Left lobe of liver (tissue), 2 donors: Measurements from ENCODE around the gene CMIP. TPM values are rescaled to one million over a fixed set of nuclear protein-coding genes. Genes with fewer than 3 reads are reported as not detected.
"Not testable (repeated sequence)": the region's sequence is repeated elsewhere in the genome, so short reads cannot be mapped to it uniquely, and the experiment has no call there.

Experiments
- ATAC-seq: fragments of 200-7000 bp; cut with Tn5 transposase; one replicate; pipeline ENCODE4 v1.9.1; 2020; ENCODE audit warnings: mild to moderate bottlenecking, moderate library complexity
- DNase-seq: peaks from one replicate; pipeline ENCODE4 v3.0.0-alpha.2; 2020; ENCODE audit warnings: low spot score
- total RNA-seq: library from RNA; stranded (reverse); gene quantifications from one replicate; pipeline ENCODE4 v1.2.1, GENCODE V29; 2021
- donor health status: DM: no; HTN: no; CAD: no; lungs with moderate emphysema.
- donor health status: DM: no; HTN: yes; CAD: no.

CMIP gene
- 15.4 TPM for total RNA-seq

DNA sequence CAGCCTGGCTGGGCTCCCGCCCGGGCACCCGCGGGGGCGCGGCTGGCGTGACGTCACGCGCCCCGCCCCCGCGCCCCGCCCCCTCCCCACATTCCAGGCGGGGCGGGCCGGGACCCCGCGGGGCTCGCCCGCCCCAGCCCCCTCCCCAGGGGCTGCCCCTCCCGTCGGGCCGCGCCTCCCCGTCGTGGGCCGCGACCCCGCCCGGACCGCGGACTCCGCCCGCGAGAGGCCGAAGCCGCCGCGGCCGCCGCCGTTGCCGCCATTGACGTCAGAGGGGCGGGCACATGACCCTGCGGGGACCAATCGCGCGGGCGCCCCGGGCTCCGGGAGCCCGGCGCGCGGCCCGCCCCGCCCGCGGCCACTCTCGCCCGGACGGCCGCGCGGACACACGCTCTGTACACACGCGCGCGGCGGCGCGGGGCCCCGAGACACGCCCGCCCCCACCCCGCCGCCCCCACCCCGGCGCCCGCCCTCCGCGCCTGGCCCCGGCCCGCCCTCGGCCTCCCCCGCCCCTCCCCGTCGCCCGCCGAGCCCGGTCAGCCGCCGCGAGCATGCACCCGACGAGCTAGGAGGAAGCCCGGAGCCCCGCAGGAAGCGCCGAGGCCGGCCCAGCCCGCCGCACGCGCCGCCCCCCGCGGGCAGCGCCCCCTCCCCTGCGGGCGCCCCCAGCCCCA, at the start of gene CMIP:
CMIP (plus strand) TSS at position 361 of the 674 bp plus-strand sequence.
- DNase-seq (peak; percentile 90), ATAC-seq (peak; percentile 57)

DNA sequence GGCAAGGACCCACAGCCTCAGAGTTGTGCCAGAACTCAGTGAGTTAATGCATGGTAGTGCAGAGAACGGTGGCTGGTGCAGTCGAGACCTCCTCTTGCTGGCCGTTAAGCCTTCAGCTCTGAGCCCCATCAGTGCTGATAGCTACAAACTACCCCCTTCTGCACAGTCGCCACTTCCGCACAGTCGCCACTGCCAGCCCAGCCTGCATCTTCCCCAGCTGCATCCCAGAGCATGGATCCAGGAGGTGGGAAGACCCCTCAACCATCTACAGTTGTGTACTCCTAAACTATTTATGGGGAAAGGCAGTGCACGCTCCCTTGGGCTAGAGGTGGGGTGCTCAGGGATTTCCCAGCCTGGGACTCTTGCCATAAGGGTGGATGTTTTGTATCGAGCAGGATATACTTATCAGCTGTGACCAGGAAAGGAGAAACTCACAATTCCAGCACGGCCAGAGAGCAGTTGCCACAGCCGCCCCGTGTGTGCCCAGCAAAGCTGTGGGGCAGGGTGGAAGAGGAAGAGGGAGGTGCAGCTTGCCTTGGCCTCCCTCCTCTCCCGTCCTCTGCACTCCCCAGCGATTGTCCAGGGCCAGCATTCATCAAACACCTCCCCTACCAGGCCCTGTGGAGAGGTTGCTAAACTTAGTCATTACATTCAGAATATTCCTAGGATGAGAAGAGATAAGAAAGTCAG, 49.5 kb upstream of the CMIP start:
- ATAC-seq: peak; percentile 65
- DNase-seq: peak; percentile 42

DNA sequence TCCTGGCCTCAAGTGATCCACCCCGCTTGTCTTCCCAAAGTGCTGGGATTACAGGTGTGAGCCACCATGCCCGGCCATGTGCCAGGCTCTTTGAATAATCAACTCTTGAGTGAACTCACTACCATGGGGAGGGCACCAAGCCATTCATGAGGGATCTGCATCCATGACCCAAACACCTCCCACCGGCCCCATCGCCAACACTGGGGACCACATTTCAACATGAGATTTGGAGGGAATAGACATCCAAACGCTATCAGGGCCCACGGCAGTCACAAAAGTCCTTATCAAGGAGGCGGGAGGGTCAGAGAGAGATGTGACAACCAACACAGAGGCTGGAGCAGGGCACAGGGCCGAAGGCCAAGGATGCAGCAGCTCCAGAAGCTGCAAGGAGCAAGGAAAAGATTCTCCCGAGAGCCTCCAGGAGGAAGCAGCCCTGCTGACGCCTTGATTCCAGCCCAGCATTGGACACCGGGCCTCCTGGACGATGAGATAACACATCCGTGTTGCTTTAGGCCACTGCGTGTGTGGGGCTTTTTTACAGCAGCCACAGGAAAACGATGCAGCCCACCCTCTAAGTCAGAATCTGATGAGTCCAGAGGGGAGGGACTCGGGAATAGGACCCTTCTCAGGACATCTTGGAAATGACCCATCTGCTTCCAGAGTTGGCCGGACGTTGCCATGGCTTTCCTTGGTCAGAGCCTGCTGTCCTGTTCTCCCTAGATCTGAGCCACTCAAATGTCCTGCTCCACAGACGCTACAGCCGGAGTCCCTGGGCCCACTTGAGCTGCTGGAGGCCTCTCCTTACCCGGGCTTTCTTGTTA, 47.3 kb upstream of the CMIP start:
- peak; percentile 36 for DNase-seq

DNA sequence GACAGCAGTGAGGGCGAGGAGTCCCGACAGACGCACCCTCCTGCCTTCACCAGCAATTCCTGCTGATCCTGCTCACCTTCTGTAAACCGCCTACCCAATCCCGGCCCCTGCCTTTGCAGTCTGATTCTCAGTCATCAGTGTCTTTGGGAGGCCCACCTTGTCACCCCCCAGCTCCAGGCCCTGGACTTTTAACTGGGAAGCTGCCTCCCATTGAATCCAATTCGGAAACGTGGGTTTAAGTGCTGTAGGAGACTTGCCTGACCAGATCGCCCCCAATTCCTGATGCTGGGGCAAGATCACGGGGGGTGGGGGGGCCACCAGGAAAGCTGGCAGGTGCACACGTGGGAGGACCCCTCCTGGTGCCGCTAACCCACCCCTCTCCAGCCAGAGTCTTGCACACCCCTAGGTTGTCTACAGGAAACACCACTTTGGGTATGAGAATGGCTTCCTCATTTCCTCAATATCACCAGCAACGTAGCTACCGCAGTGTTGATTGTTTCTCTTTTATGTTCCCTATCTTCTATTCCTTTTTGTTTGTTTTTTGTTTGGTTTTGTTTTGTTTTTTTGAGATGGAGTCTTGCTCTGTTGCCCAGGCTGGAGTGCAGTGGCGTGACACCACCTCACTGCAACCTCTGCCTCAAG, 46.6 kb upstream of the CMIP start:
- ATAC-seq (no peak), DNase-seq (peak; percentile 41)

More for the DNA sequence above, 47.3 kb upstream of the CMIP start:
- ATAC-seq: peak; percentile 39

DNA sequence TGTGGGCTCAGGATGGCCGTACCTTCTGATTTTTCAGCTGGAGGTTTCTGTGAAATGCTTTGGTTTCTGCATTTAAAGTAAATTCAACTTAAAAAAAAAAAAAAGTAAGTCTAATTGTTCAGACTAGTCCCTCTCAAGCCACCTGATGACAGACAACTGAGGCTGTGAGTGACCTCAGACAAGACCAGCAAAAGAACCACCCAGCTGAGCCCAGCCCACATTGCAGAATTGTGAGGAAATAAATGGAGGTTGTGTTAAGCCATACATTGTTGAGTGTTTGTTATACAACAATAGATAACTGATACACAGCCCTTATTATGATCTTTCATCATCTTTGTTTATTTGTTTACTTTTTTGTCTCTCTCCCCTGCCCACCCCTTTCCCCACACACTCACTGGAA, 44.7 kb upstream of the CMIP start:
- no peak for ATAC-seq
- peak; percentile 10 for DNase-seq

DNA sequence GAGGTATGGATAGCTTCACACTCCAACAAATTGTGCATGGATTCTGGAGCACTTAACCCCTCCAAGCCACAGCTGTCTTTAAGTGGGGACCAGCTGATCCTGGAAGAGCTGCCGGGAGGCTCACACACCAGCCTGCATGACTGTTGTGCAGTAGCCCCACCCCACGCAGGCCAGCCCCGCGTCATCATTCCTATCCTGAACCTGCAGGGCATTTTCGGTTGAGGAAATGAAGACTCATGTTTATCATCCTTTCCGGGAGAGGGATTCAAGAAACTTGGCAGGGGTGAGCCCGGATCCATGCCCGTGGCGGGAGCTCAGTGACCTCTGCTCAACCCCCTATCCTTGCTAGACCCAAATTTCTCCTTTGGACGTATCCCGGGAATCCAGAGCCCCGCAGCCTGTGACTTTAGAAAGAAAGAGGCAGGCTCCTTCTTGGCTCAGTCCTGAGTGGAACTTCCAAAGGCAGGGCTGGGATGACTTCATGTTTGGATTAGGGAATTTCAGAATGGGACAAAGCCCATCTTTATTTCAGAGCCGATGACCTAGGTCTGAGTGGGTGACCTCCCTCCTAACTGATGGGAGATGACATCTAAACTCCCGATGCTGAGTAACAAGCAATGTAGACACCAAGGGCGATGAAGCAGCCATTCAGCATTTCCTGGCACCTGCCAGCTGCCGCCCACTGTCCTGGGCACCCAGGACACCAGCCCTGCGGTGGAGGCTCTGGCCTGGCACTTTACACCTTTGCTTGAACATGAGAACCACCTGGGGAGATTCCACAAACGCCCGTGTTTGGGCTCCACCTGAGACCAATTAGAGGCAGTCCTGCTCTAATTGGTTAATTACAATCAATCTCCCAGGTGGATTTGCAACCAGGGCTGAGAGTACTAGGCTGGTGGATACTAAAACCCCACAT, 43.3 kb upstream of the CMIP start:
- peak; percentile 22 for DNase-seq
- peak; percentile 10 for ATAC-seq

DNA sequence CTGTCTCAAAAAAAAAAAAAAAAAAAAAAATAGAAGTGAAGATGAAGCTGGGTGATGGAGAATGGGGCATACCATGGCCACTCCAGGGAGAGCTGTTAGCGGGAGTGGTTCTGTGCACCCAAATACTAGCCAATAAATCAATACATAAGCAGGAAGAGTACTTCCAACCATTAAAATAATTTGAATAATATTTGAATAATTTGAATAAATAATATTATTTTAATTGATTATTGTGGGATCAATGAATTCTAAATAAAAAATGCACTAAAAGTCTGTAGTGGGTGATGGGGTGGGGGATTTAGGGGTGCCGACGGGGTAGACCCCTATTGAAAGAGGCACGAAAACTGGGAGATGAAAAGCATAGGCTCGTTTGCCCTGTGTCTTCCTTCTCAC, 41.4 kb upstream of the CMIP start:
- DNase-seq: peak; percentile 14
- ATAC-seq: no peak

DNA sequence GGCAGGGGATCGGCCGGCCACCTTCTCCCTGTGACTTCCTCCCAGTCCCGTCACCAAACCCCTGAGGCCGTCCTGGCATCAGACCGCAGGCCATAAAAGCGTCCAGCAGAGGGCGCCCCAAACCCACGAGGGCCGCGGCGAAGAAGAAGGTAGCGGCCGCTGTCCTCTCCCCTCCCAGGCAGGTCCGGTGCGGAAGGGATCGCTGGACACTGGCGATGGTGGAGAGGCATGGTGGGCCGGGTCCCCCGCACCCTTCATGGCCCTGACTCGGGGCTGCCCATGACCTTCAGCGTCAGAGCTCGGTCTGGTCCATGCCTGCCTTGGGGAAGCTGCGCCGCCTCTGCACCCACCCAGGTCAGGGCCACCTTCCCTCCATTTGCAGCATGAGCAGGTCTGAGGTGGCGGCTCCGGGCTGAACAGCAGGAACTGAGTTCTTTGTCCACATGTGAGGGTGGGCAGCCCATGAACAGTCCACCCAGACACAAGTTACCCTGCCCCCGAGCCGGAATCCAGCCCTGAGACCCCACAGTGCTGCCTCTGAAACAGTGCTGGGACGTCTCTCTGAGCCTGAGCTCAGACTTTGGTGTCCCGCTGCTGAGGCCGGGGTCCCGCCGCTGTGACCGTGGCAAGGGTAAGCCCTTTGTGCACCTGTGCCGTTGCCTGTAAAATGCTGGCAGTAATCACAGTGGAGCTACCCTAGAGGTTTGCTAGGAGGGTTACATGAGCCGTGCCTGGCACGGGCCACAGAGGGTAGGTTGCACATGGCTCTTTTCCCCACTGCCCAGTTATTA, 40.8 kb upstream of the CMIP start:
- ATAC-seq (peak; percentile 100), DNase-seq (peak; percentile 86)

DNA sequence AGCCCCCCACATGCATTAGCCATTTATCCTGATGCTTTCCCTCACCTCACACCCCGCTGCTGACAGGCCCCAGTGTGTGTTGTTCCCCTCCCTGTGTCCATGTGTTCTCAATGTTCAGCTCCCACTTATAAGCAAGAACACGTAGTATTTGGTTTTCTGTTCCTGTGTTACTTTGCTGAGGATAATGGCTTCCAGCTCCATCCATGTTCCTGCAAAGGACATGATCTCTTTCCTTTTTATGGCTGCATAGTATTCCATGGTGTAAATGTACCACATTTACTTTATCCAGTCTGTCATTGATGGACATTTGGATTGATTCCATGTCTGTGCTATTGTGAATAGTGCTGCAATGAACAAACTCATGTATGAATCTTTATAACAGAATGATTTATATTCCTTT, 39.6 kb upstream of the CMIP start:
- not testable (repeated sequence) for DNase-seq, ATAC-seq

DNA sequence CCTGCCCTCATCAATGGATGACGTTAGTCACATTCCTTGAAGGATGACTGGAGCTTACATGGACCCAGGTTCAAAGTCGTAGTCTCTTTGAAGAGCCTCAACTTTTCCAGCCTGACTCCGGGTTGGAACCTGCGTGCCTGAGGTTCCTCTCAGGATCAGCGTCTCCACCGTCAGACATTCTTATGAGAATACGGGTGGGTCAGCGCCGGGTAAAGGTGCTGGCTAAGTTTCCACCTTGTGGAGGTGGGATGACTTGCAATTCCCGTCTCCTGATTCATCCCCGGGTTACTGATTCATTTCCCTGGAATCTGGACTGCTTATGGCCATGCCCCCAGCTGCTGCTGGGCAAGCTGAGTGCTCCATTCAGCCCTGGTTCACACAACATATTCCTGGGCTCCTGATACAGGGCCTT, 38.9 kb upstream of the CMIP start:
- DNase-seq: no peak
- ATAC-seq: no peak

DNA sequence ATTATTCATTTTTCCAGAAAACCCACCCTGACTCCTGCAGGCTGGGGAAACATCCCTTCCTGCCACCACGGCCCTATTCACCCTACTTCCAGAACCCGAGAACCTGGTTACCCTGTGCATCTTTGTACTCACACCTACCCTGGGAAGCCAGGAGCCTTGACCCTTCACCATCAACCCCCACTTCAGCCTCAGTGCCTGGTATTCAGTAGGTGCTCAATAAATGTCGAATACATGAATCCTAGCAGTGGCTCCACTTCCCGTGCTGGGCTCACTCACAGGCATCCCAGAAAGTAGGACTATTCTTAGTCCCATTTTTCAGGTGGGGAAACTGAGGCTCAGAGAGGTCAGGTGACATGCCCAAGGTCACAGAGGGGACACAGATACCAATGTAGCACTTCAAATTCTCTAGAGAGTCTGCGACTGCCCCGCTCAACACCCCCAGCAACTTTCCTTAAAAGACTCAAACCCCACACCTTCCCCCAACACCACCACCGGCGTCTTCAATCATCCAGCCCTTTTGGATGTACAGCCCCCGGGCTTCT, 36.1 kb upstream of the CMIP start:
- DNase-seq: no peak
- no peak for ATAC-seq

DNA sequence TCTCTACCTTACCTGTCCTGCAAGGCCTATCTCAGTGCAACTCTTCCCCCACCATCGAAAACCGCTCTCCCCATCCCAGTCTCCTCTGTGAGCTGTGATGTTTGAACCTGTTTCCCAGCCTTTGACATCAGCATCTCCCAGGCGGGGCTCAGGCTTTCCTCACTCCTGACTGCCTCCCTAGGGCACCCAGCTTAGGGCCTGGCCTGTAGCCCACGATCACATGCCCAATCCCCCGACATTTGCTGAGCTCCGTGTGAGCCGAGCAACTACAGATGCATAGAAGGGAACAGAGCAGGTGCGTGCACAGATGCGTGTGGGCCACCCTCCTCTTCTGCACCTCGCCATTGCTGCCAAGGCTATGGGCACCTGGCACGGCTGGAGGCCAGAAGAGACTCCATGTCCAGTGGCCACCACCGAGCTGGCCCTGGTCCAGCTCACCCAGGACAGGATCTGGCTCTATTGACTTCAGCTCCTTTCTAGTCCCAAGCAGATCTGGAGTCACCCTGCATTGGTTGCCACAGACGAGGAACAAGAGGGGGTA, 35.5 kb upstream of the CMIP start:
- DNase-seq (no peak), ATAC-seq (no peak)

DNA sequence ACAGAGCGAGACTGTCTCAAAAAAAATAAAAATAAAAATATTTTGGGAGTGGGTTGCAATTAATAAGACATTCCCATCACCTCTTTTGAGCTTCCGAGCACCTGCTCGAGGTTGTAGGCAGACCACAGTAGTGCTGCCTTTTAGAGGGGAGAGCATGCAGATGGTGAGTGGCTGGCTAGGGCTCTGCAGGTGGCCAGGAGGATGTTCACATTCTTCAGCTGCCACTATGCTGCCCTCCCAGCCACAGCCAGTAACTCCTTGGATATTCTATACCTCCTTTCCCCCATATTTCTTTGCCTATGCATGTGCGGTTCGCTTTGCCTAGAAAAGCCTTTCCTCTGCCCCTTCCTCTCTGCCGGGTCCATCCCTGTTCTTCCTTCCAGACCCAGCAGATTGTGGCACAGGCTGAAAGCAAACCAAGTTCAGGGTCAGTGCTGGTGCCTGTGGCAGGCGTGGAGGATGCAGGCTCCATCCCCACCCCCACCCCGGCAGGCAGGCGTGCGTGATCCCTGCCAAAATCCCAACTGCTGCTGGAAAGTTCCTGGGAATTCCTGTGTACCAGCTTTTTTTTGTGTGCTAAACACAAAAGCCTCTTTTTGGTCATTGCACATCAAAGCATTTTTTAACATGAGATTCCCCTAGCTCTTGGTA, 33.8 kb upstream of the CMIP start:
- DNase-seq (no peak), ATAC-seq (no peak)

DNA sequence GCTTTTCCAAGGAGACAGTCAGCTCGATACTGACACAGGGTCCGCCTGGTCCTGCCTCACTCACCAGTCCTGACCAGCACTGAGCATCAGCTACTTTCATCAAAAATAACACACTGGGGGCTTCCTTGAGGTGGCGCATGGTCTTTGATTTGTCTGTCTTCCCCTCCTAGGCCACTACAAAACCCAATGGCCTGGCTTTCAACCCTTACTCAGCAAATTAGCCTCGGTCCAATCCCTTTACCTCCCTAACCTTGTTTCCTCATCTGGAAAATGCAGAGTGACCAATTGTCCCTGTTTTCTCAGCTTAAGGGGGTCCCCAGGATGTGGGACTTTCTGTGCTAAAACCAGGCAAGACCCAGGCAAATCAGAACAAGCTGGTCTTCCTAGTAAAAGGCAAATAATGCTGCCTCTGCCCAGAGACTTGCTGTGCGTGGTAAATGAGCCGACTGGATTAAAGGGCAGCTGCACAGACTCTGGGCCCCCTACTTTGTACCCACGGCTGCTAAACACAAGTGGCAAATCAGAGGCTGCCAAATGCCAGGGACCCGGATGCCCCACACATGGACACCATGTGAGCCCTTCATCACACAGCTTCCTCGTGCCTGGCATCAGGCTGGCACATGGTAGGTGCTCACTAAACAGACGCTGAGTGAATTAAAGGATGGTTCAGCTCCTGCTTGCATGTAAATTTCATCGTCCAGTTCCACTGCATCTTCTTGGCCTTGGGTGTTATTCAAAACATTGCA, 31.2 kb upstream of the CMIP start:
- DNase-seq: no peak
- no peak for ATAC-seq

DNA sequence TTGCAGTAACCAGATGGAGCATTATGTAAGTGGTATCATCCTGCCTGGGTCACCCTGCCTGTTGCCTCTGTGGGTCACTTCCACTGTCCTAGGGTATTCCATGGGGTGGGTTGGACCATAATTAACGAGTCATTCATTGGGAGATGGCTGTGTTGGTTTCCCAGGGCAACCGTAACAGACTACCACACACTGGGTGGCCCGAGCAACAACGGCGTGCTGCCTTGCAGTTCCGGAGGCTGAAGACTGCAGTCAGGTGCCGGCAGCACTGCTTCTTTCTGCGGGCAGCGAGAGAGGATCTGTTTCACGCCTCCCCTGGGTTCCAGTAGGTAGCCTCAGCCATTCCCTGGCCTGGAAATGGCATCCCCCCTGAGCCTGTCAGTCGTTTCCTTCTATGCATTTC, 28.9 kb upstream of the CMIP start:
- DNase-seq (no peak), ATAC-seq (no peak)

DNA sequence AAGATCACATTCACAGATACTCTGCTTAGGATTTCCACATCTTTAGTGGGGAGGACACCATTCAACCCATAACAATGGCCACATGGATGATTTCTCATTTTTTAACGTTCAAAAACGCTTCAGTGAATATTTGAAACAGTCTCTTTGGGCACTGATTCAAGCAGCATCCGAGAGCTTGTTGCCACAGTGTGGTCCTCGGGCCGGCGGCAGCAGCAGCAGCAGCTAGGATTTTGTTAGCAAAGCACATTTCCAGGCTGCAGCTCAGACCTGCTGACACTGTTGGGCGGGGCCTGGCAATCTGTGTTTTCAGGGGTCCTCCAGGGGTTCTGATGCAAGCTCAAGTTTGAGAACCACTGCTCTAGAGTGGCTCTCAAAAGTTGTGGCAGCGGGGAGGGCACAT, 27.9 kb upstream of the CMIP start:
- no peak for DNase-seq
- no peak for ATAC-seq

DNA sequence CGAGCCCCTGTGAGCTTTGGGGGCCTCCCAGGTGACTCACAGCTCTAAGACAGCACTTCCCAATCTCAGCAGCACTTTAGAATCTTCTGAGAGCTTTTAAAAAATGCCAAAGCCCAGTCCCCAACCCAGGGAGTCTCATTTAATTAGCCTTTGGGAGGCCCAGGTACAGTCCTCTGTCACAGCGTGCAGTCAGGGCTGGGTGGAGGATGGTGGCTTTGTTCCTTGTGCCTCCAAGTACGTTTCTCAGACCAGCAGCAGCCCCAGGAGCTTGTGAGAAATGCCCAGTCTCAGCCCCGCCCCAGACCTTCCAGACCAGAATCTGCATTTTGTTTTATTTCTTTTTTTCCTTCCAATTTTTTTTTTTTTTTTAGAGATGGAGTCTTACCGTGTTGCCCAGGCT, 27.4 kb upstream of the CMIP start:
- ATAC-seq (no peak), DNase-seq (no peak)

DNA sequence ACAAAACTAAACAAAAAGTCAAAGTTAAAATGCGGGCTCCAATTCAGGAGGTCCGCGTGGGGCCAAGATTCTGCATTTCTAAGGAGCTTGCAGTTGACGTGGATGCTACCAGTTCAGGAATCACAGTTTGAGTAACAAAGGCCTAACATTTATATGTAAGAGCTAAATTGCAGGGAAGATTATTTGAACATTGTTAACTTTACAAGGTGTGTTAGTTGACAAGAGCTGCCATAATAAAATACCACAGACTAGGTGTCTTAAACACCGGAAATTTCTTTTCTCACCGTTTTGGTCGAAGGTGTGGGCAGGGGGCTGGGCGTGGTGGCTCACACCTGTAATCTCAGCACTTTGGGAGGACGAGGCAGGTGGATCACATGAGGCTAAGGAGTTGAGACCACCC, 24.8 kb upstream of the CMIP start:
- DNase-seq: no peak
- no peak for ATAC-seq
